SK-N-SH (cell line): ENCODE data around the gene PPP1R10. TPM values are rescaled to one million over a fixed set of nuclear protein-coding genes. Genes with fewer than 3 reads are reported as not detected.
"Not testable (repeated sequence)": the region's sequence is repeated elsewhere in the genome, so short reads cannot be mapped to it uniquely, and the experiment has no call there.

ENCODE experiments used
- CTCF ChIA-PET: fragments of 300-600, 350-600 bp; formaldehyde crosslinking; extraction: SDS; loops from one replicate; lab custom pipeline; 2021; lab: Yijun Ruan, JAX
- POLR2A ChIA-PET: fragments of 350-600 bp; sonication (Branson Sonifier 250); formaldehyde crosslinking; extraction: SDS; loops from one replicate; lab custom pipeline; 2020; ENCODE audit warnings: antibody characterized with exemption, inconsistent platforms; lab: Yijun Ruan, JAX
- DNase-seq: peaks from one replicate; pipeline ENCODE4 v3.0.0; 2012
- H2AFZ ChIP-seq: fragments of 200-600 bp; sonication (generic); 2 replicates; pipeline ENCODE4 v1.8.1; 2016; ENCODE audit warnings: antibody characterized with exemption, mild to moderate bottlenecking, low read depth
- H3F3A ChIP-seq: fragments of 200-600 bp; sonication (generic); replicated peaks from 2 replicates; pipeline ENCODE3; 2016; ENCODE audit warnings: antibody characterized with exemption, mild to moderate bottlenecking; ENCODE audit not compliant: insufficient read depth
- H3K27ac ChIP-seq, 2 experiments: fragments of 200-500 bp in 1 of 2; fragments of 200-600 bp in 1 of 2; sonication (Bioruptor generic) in 1 of 2; sonication (generic), shearing (Covaris generic) in 1 of 2; 2 replicates each; pipeline versions ENCODE4 v1.5.1 to v1.6.1; 2014 to 2016; ENCODE audit warnings: low read depth in 2 of 2, inconsistent platforms in 1 of 2, low read length in 1 of 2, mild to moderate bottlenecking in 1 of 2, mixed read lengths in 1 of 2
- H3K27me3 ChIP-seq: fragments of 200-600 bp; sonication (generic), shearing (Covaris generic); 2 replicates; pipeline ENCODE4 v1.6.1; 2016; ENCODE audit warnings: mixed run types; ENCODE audit not compliant: insufficient read depth
- H3K36me3 ChIP-seq, 2 experiments: fragments of 200-500 bp in 1 of 2; fragments of 200-600 bp in 1 of 2; sonication (Bioruptor generic) in 1 of 2; sonication (generic) in 1 of 2; replicated peaks in 1 of 2; 2 replicates each; pipeline versions ENCODE3 to v1.5.1; 2014 to 2016; ENCODE audit warnings: low read length in 1 of 2, mild to moderate bottlenecking in 1 of 2; ENCODE audit not compliant: insufficient read depth in 2 of 2, control insufficient read depth in 1 of 2
- H3K4me1 ChIP-seq, 2 experiments: fragments of 200-500 bp in 1 of 2; fragments of 200-600 bp in 1 of 2; sonication (Bioruptor generic) in 1 of 2; sonication (generic), shearing (Covaris generic) in 1 of 2; 2 replicates each; pipeline versions ENCODE4 v1.5.1 to v1.6.1; 2014 to 2016; ENCODE audit warnings: low read depth in 1 of 2, low read length in 1 of 2, mixed run types in 1 of 2; ENCODE audit not compliant: insufficient read depth in 2 of 2, control insufficient read depth in 1 of 2
- H3K4me2 ChIP-seq: fragments of 200-600 bp; sonication (generic), shearing (Covaris generic); 2 replicates; pipeline ENCODE4 v1.6.1; 2017; ENCODE audit warnings: mixed run types
- H3K4me3 ChIP-seq, 2 experiments: fragments of 200-500 bp in 1 of 2; fragments of 200-600 bp in 1 of 2; sonication (Bioruptor generic) in 1 of 2; sonication (generic), shearing (Covaris generic) in 1 of 2; 2 replicates each; pipeline versions ENCODE4 v1.5.1 to v1.8.1; 2014 to 2016; ENCODE audit warnings: low read depth in 2 of 2, inconsistent platforms in 1 of 2, low read length in 1 of 2, mild to moderate bottlenecking in 1 of 2, mixed read lengths in 1 of 2, moderate library complexity in 1 of 2
- H3K79me2 ChIP-seq: fragments of 200-600 bp; sonication (generic); 2 replicates; pipeline ENCODE4 v1.8.1; 2017; ENCODE audit warnings: mild to moderate bottlenecking; ENCODE audit not compliant: insufficient read depth
- H3K9ac ChIP-seq: fragments of 200-600 bp; sonication (generic); 2 replicates; pipeline ENCODE4 v1.6.1; 2017; ENCODE audit warnings: mixed run types
- H3K9me2 ChIP-seq: fragments of 200-600 bp; sonication (generic); 2 replicates; pipeline ENCODE4 v1.6.1; 2017; ENCODE audit warnings: mixed run types
- H3K9me3 ChIP-seq: fragments of 200-600 bp; sonication (generic); 2 replicates; pipeline ENCODE4 v1.6.1; 2017; ENCODE audit warnings: mixed run types, mild to moderate bottlenecking, moderate library complexity
- H4K20me1 ChIP-seq: fragments of 200-600 bp; sonication (generic); 2 replicates; pipeline ENCODE4 v1.6.1; 2017; ENCODE audit warnings: mild to moderate bottlenecking, mixed run types; ENCODE audit not compliant: insufficient read depth
- CTCF ChIP-seq: fragments of 200-600 bp; sonication (generic); IDR thresholded peaks from 2 replicates; pipeline ENCODE4 v1.6.1; 2017; ENCODE audit warnings: antibody characterized with exemption, mild to moderate bottlenecking, moderate library complexity
- ELF1 ChIP-seq: IDR thresholded peaks from 2 replicates; pipeline ENCODE4 v1.4.0; 2012
- EP300 ChIP-seq, 2 experiments: IDR thresholded peaks; 2 replicates each; pipeline versions ENCODE4 v1.4.0 to v1.6.1; 2012; ENCODE audit warnings: borderline replicate concordance in 1 of 2, low read depth in 1 of 2, low read length in 1 of 2
- EZH2phosphoT487 ChIP-seq: fragments of 200-600 bp; sonication (generic); IDR thresholded peaks from 2 replicates; pipeline ENCODE4 v1.6.1; 2017; ENCODE audit warnings: low read depth, mixed run types, mild to moderate bottlenecking, antibody characterized with exemption, moderate library complexity, borderline replicate concordance
- FOXJ3 ChIP-seq: sonication (generic); formaldehyde crosslinking; IDR thresholded peaks from 2 replicates; pipeline ENCODE4 v1.5.1; 2020; ENCODE audit warnings: mild to moderate bottlenecking, missing genetic modification reagents
- MAX ChIP-seq: IDR thresholded peaks from 2 replicates; pipeline ENCODE4 v1.4.0; 2012; ENCODE audit warnings: low read depth
- MEF2A ChIP-seq: IDR thresholded peaks from 2 replicates; pipeline ENCODE4 v1.4.0; 2012; ENCODE audit warnings: low read depth, borderline replicate concordance
- POLR2AphosphoS5 ChIP-seq: IDR thresholded peaks from 2 replicates; pipeline ENCODE4 v1.6.1; 2012; ENCODE audit warnings: low read depth, low read length
- RAD21 ChIP-seq: IDR thresholded peaks from 2 replicates; pipeline ENCODE4 v1.6.1; 2012; ENCODE audit warnings: mild to moderate bottlenecking, low read length
- RCOR1 ChIP-seq: fragments of 150-350 bp; IDR thresholded peaks from 2 replicates; pipeline ENCODE4 v1.6.1; 2017; ENCODE audit warnings: antibody characterized with exemption, low read length
- REST ChIP-seq: IDR thresholded peaks from 2 replicates; pipeline ENCODE4 v1.6.1; 2012; ENCODE audit warnings: mild to moderate bottlenecking, low read depth, low read length, moderate library complexity
- SIN3A ChIP-seq: IDR thresholded peaks from 2 replicates; pipeline ENCODE4 v1.6.1; 2012; ENCODE audit warnings: low read depth, mild to moderate bottlenecking, low read length, moderate library complexity, borderline replicate concordance
- TEAD4 ChIP-seq: IDR thresholded peaks from 2 replicates; pipeline ENCODE4 v1.4.0; 2012; ENCODE audit warnings: mild to moderate bottlenecking, borderline replicate concordance; ENCODE audit not compliant: insufficient read depth
- YY1 ChIP-seq: IDR thresholded peaks from 2 replicates; pipeline ENCODE4 v1.4.0; 2012; ENCODE audit warnings: low read depth, mild to moderate bottlenecking
- ZBTB33 ChIP-seq: IDR thresholded peaks from 2 replicates; pipeline ENCODE4 v1.4.0; 2012; ENCODE audit warnings: low read depth, borderline replicate concordance
- WGBS: methylation state at CpG from one replicate; pipeline ENCODE4 v1.1.6; 2017; ENCODE audit warnings: low lambda C conversion rate; 5-methylcytosine and 5-hydroxymethylcytosine counted together
- polyA plus RNA-seq, 3 experiments: library from polyadenylated mRNA; depleted of rRNA; stranded (reverse); fragments of >200 nt; gene quantifications; 2 replicates each; pipeline ENCODE4 v1.2.3, GENCODE V29; 2012

Gene PPP1R10
- polyA plus RNA-seq, 1 of the 3 experiments (the other 2 are of a cell fraction), result 16.8 TPM

GRCh38 chr6:30666300-30666699, 49.3 kb upstream of the PPP1R10 start:
- CTCF ChIA-PET, result interaction anchor here (2.1 kb wide), 1 partner anchor 13 kb away, joined by 19 read pairs; no protein-coding TSS in a partner anchor
- DNase-seq, H4K20me1 ChIP-seq, H3K4me1 ChIP-seq, H3K27me3 ChIP-seq, H3K9ac ChIP-seq, H3K9me2 ChIP-seq, H3K9me3 ChIP-seq, H3K4me2 ChIP-seq, POLR2A ChIA-PET, H3F3A ChIP-seq, H3K4me3 ChIP-seq, H3K27ac ChIP-seq, H2AFZ ChIP-seq: not testable (repeated sequence)
- peaks cover 66% of the 10 kb centered on the region in 2 experiments for H3K36me3 ChIP-seq
- H3K79me2 ChIP-seq, result peaks cover 20% of the 10 kb centered on the region
- 93% methylated on average over 2 of the region's 2 CpGs for WGBS

- no peak for TF ChIP-seq FOXJ3 (CRISPR knock-in tag)
- TF ChIP-seq REST, result no peak
- TF ChIP-seq CTCF, result no peak
- TF ChIP-seq ZBTB33, result no peak
- no peak for TF ChIP-seq EZH2phosphoT487
- TF ChIP-seq EP300 (IDR thresholded peaks at IDR 0.05; ENCODE audit: borderline replicate concordance in 1 of 2, low read depth in 1 of 2, low read length in 1 of 2), result no peak
- TF ChIP-seq RCOR1, result no peak
- no peak for TF ChIP-seq POLR2AphosphoS5
- no peak for TF ChIP-seq MEF2A
- TF ChIP-seq RAD21, result no peak
- no peak for TF ChIP-seq ELF1
- TF ChIP-seq YY1, result no peak
- TF ChIP-seq TEAD4, result no peak
- TF ChIP-seq MAX, result no peak
- TF ChIP-seq SIN3A, result no peak
- Histone ChIP-seq H3K4me3 (no peak overlapping the region), H3K27me3 (no peaks in the 10 kb centered on the region), H3K27ac (no peak overlapping the region), H3K4me2 (no peak overlapping the region), H3K4me1 (no peaks in the 10 kb centered on the region), H2AFZ (no peak overlapping the region), H4K20me1 (no peaks in the 10 kb centered on the region), H3K36me3 (peaks cover 60 to 61% of the 10 kb centered on the region in 2 experiments), H3K9ac (no peak overlapping the region), H3K9me2 (no peaks in the 10 kb centered on the region), H3F3A (no peaks in the 10 kb centered on the region), H3K9me3 (no peaks in the 10 kb centered on the region), H3K79me2 (peaks cover 9% of the 10 kb centered on the region; the same call in 1 of the 2 replicates)
- no peak for DNase-seq
- CTCF ChIA-PET, result interaction anchor here (0.9 to 2.2 kb wide), 6 partner anchors 7 to 66 kb away, joined by 3 to 19 read pairs (median 4); partner anchors contain the start of gene DHX16
- WGBS, result 96% methylated on average over 34 of the region's 34 CpGs
- POLR2A ChIA-PET, result no interaction called here
Observed at GRCh38 chr6:30664994-30665767, 48.1 kb upstream of the PPP1R10 start.
